SK-N-SH (cell line): ENCODE measurements around the gene LSM2. TPM values are rescaled to one million over a fixed set of nuclear protein-coding genes. Genes with fewer than 3 reads are reported as not detected.

ENCODE experiments used
- CTCF ChIA-PET: fragments of 300-600, 350-600 bp; formaldehyde crosslinking; extraction: SDS; loops from one replicate; lab custom pipeline; 2021; lab: Yijun Ruan, JAX
- POLR2A ChIA-PET: fragments of 350-600 bp; sonication (Branson Sonifier 250); formaldehyde crosslinking; extraction: SDS; loops from one replicate; lab custom pipeline; 2020; ENCODE audit warnings: antibody characterized with exemption, inconsistent platforms; lab: Yijun Ruan, JAX
- DNase-seq: peaks from one replicate; pipeline ENCODE4 v3.0.0; 2012
- H2AFZ ChIP-seq: fragments of 200-600 bp; sonication (generic); 2 replicates; pipeline ENCODE4 v1.8.1; 2016; ENCODE audit warnings: antibody characterized with exemption, mild to moderate bottlenecking, low read depth
- H3F3A ChIP-seq: fragments of 200-600 bp; sonication (generic); replicated peaks from 2 replicates; pipeline ENCODE3; 2016; ENCODE audit warnings: antibody characterized with exemption, mild to moderate bottlenecking; ENCODE audit not compliant: insufficient read depth
- H3K27ac ChIP-seq, 2 experiments: fragments of 200-500 bp in 1 of 2; fragments of 200-600 bp in 1 of 2; sonication (Bioruptor generic) in 1 of 2; sonication (generic), shearing (Covaris generic) in 1 of 2; 2 replicates each; pipeline versions ENCODE4 v1.5.1 to v1.6.1; 2014 to 2016; ENCODE audit warnings: low read depth in 2 of 2, inconsistent platforms in 1 of 2, low read length in 1 of 2, mild to moderate bottlenecking in 1 of 2, mixed read lengths in 1 of 2
- H3K27me3 ChIP-seq: fragments of 200-600 bp; sonication (generic), shearing (Covaris generic); 2 replicates; pipeline ENCODE4 v1.6.1; 2016; ENCODE audit warnings: mixed run types; ENCODE audit not compliant: insufficient read depth
- H3K36me3 ChIP-seq, 2 experiments: fragments of 200-500 bp in 1 of 2; fragments of 200-600 bp in 1 of 2; sonication (Bioruptor generic) in 1 of 2; sonication (generic) in 1 of 2; replicated peaks in 1 of 2; 2 replicates each; pipeline versions ENCODE3 to v1.5.1; 2014 to 2016; ENCODE audit warnings: low read length in 1 of 2, mild to moderate bottlenecking in 1 of 2; ENCODE audit not compliant: insufficient read depth in 2 of 2, control insufficient read depth in 1 of 2
- H3K4me1 ChIP-seq, 2 experiments: fragments of 200-500 bp in 1 of 2; fragments of 200-600 bp in 1 of 2; sonication (Bioruptor generic) in 1 of 2; sonication (generic), shearing (Covaris generic) in 1 of 2; 2 replicates each; pipeline versions ENCODE4 v1.5.1 to v1.6.1; 2014 to 2016; ENCODE audit warnings: low read depth in 1 of 2, low read length in 1 of 2, mixed run types in 1 of 2; ENCODE audit not compliant: insufficient read depth in 2 of 2, control insufficient read depth in 1 of 2
- H3K4me2 ChIP-seq: fragments of 200-600 bp; sonication (generic), shearing (Covaris generic); 2 replicates; pipeline ENCODE4 v1.6.1; 2017; ENCODE audit warnings: mixed run types
- H3K4me3 ChIP-seq, 2 experiments: fragments of 200-500 bp in 1 of 2; fragments of 200-600 bp in 1 of 2; sonication (Bioruptor generic) in 1 of 2; sonication (generic), shearing (Covaris generic) in 1 of 2; 2 replicates each; pipeline versions ENCODE4 v1.5.1 to v1.8.1; 2014 to 2016; ENCODE audit warnings: low read depth in 2 of 2, inconsistent platforms in 1 of 2, low read length in 1 of 2, mild to moderate bottlenecking in 1 of 2, mixed read lengths in 1 of 2, moderate library complexity in 1 of 2
- H3K79me2 ChIP-seq: fragments of 200-600 bp; sonication (generic); 2 replicates; pipeline ENCODE4 v1.8.1; 2017; ENCODE audit warnings: mild to moderate bottlenecking; ENCODE audit not compliant: insufficient read depth
- H3K9ac ChIP-seq: fragments of 200-600 bp; sonication (generic); 2 replicates; pipeline ENCODE4 v1.6.1; 2017; ENCODE audit warnings: mixed run types
- H3K9me2 ChIP-seq: fragments of 200-600 bp; sonication (generic); 2 replicates; pipeline ENCODE4 v1.6.1; 2017; ENCODE audit warnings: mixed run types
- H3K9me3 ChIP-seq: fragments of 200-600 bp; sonication (generic); 2 replicates; pipeline ENCODE4 v1.6.1; 2017; ENCODE audit warnings: mixed run types, mild to moderate bottlenecking, moderate library complexity
- H4K20me1 ChIP-seq: fragments of 200-600 bp; sonication (generic); 2 replicates; pipeline ENCODE4 v1.6.1; 2017; ENCODE audit warnings: mild to moderate bottlenecking, mixed run types; ENCODE audit not compliant: insufficient read depth
- ELF1 ChIP-seq: IDR thresholded peaks from 2 replicates; pipeline ENCODE4 v1.4.0; 2012
- EZH2phosphoT487 ChIP-seq: fragments of 200-600 bp; sonication (generic); IDR thresholded peaks from 2 replicates; pipeline ENCODE4 v1.6.1; 2017; ENCODE audit warnings: low read depth, mixed run types, mild to moderate bottlenecking, antibody characterized with exemption, moderate library complexity, borderline replicate concordance
- IRF3 ChIP-seq: fragments of 150-350 bp; IDR thresholded peaks from 2 replicates; pipeline ENCODE4 v1.6.1; 2016; ENCODE audit warnings: mild to moderate bottlenecking, low read depth, low read length
- JUND ChIP-seq: IDR thresholded peaks from 2 replicates; pipeline ENCODE4 v1.4.0; 2012
- MEF2A ChIP-seq: IDR thresholded peaks from 2 replicates; pipeline ENCODE4 v1.4.0; 2012; ENCODE audit warnings: low read depth, borderline replicate concordance
- RXRA ChIP-seq: IDR thresholded peaks from 2 replicates; pipeline ENCODE4 v1.4.0; 2012; ENCODE audit warnings: low read depth, mild to moderate bottlenecking, borderline replicate concordance
- TAF1 ChIP-seq: IDR thresholded peaks from 2 replicates; pipeline ENCODE4 v1.6.1; 2012; ENCODE audit warnings: low read depth, mild to moderate bottlenecking, low read length, moderate library complexity, borderline replicate concordance
- ZBTB33 ChIP-seq: IDR thresholded peaks from 2 replicates; pipeline ENCODE4 v1.4.0; 2012; ENCODE audit warnings: low read depth, borderline replicate concordance
- WGBS: methylation state at CpG from one replicate; pipeline ENCODE4 v1.1.6; 2017; ENCODE audit warnings: low lambda C conversion rate; 5-methylcytosine and 5-hydroxymethylcytosine counted together
- polyA plus RNA-seq, 3 experiments: library from polyadenylated mRNA; depleted of rRNA; stranded (reverse); fragments of >200 nt; gene quantifications; 2 replicates each; pipeline ENCODE4 v1.2.3, GENCODE V29; 2012
- TF ChIP-seq, protein P1 (sequence below): fragments of 150-350 bp; IDR thresholded peaks from 2 replicates; pipeline ENCODE4 v1.6.1; 2017; ENCODE audit warnings: antibody characterized with exemption, low read length, low read depth, borderline replicate concordance
- TF ChIP-seq, protein P2 (sequence below): IDR thresholded peaks from 2 replicates; pipeline ENCODE4 v1.6.1; 2012; ENCODE audit warnings: mild to moderate bottlenecking, low read depth, low read length, moderate library complexity

The LSM2 gene
- polyA plus RNA-seq, 1 of the 3 experiments (the other 2 are of a cell fraction) = 79.1 TPM

GRCh38 chr6:31761343-31761742, 45.4 kb downstream of the LSM2 start (continued):
- TF ChIP-seq, protein P1, sequence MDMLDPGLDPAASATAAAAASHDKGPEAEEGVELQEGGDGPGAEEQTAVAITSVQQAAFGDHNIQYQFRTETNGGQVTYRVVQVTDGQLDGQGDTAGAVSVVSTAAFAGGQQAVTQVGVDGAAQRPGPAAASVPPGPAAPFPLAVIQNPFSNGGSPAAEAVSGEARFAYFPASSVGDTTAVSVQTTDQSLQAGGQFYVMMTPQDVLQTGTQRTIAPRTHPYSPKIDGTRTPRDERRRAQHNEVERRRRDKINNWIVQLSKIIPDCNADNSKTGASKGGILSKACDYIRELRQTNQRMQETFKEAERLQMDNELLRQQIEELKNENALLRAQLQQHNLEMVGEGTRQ = no peak
- no peak for TF ChIP-seq EZH2phosphoT487
- TF ChIP-seq, protein P2, sequence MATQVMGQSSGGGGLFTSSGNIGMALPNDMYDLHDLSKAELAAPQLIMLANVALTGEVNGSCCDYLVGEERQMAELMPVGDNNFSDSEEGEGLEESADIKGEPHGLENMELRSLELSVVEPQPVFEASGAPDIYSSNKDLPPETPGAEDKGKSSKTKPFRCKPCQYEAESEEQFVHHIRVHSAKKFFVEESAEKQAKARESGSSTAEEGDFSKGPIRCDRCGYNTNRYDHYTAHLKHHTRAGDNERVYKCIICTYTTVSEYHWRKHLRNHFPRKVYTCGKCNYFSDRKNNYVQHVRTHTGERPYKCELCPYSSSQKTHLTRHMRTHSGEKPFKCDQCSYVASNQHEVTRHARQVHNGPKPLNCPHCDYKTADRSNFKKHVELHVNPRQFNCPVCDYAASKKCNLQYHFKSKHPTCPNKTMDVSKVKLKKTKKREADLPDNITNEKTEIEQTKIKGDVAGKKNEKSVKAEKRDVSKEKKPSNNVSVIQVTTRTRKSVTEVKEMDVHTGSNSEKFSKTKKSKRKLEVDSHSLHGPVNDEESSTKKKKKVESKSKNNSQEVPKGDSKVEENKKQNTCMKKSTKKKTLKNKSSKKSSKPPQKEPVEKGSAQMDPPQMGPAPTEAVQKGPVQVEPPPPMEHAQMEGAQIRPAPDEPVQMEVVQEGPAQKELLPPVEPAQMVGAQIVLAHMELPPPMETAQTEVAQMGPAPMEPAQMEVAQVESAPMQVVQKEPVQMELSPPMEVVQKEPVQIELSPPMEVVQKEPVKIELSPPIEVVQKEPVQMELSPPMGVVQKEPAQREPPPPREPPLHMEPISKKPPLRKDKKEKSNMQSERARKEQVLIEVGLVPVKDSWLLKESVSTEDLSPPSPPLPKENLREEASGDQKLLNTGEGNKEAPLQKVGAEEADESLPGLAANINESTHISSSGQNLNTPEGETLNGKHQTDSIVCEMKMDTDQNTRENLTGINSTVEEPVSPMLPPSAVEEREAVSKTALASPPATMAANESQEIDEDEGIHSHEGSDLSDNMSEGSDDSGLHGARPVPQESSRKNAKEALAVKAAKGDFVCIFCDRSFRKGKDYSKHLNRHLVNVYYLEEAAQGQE = no peak

- CTCF ChIA-PET = interaction anchor here (1.4 kb wide), 1 partner anchor 38 kb away, joined by 3 read pairs; no protein-coding TSS in a partner anchor
- no peak for DNase-seq
- no peaks in the 10 kb centered on the region for H3K9me3 ChIP-seq
- TF ChIP-seq IRF3 (no peak), MEF2A (no peak), TAF1 (no peak), JUND (no peak), ZBTB33 (no peak), ELF1 (no peak), RXRA (no peak)
- TF ChIP-seq, all 33 proteins: peak for 0
- Histone ChIP-seq H3K9me2 (no peaks in the 10 kb centered on the region), H3K27ac (no peak overlapping the region), H3K79me2 (no peaks in the 10 kb centered on the region), H3K36me3 (no peaks in the 10 kb centered on the region), H3K4me2 (no peak overlapping the region), H4K20me1 (no peaks in the 10 kb centered on the region), H2AFZ (no peak overlapping the region), H3K27me3 (no peaks in the 10 kb centered on the region), H3K9ac (no peak overlapping the region), H3K4me1 (no peaks in the 10 kb centered on the region; a peak in 1 of 4 replicates), H3F3A (peaks cover under 1% of the 10 kb centered on the region), H3K4me3 (no peak overlapping the region)
- 90% methylated on average over 5 of the region's 5 CpGs for WGBS
- POLR2A ChIA-PET = no interaction called here
Measured at GRCh38 chr6:31760790-31761189, 46.0 kb downstream of the LSM2 start.
